Pancreas (tissue), 10 donors: Measurements from ENCODE around the gene MAP3K1. TPM values are rescaled to one million over a fixed set of nuclear protein-coding genes. Genes with fewer than 3 reads are reported as not detected.

Experiments used
- ATAC-seq, 4 donors: fragments of 200-7000 bp; cut with Tn5 transposase; one replicate each; pipeline versions ENCODE4 v1.8.0 to v1.9.1; 2020; ENCODE audit warnings: mild to moderate bottlenecking in 4 of 4, moderate library complexity in 4 of 4
- DNase-seq, 6 donors: peaks; one replicate each; pipeline ENCODE4 v3.0.0-alpha.2; 2020
- FAIRE-seq: peaks from 2 replicates; lab custom pipeline; 2012; peaks lifted over from hg19 to GRCh38; lab: Jason Lieb, UNC
- H3K27ac ChIP-seq, 4 donors: fragments of 200-600 bp; sonication (generic); 1 replicate in 3 of 4; 2 replicates in 1 of 4; pipeline versions ENCODE4 v1.5.0 to v1.8.0; 2020
- H3K27me3 ChIP-seq, 4 donors: fragments of 200-600 bp; one replicate each; pipeline ENCODE4 v1.8.0; 2021
- H3K36me3 ChIP-seq, 3 donors: fragments of 200-600 bp; sonication (generic) in 1 of 3; one replicate each; pipeline versions ENCODE4 v1.5.0 to v1.8.0; 2020 to 2021
- H3K4me1 ChIP-seq, 3 donors: fragments of 200-600 bp; one replicate each; pipeline ENCODE4 v1.8.0; 2021
- H3K4me3 ChIP-seq, 4 donors: fragments of 200-600 bp; sonication (generic) in 2 of 4; one replicate each; pipeline versions ENCODE4 v1.5.0 to v1.8.0; 2020 to 2021
- H3K9me3 ChIP-seq, 4 donors: fragments of 200-600 bp; one replicate each; pipeline ENCODE4 v1.8.0; 2021
- WGBS, 2 donors: extraction: QIAGEN DNeasy Blood & Tissue Kit; methylation state at CpG; one replicate each; pipeline ENCODE4 v1.1.7; 2013; 5-methylcytosine and 5-hydroxymethylcytosine counted together
- intact Hi-C, 3 donors: fragments of 100-400 bp; cut with DNase I; formaldehyde crosslinking; loops; one replicate each; pipeline versions ENCODE4 v1.11.1 to v1.14.2; 2022
- polyA plus RNA-seq, 2 donors: library from polyadenylated mRNA; stranded (reverse); fragments of 200-250 nt; gene quantifications; one replicate each; pipeline ENCODE4 v1.2.3, GENCODE V29; 2013
- total RNA-seq, 6 donors: library from RNA; stranded (reverse); fragmentation: NEBNext Ultra II Directional in 4 of 6; extraction: Animal tissue kit (Norgen Biotek cat#: 25700) in 4 of 6; gene quantifications; one replicate each; pipeline versions ENCODE4 v1.2.1 to v1.2.4, GENCODE V29; 2021 to 2023
- TF ChIP-seq, protein P1 (sequence below), 4 donors: fragments of 200-600 bp; sonication (generic) in 3 of 4; IDR thresholded peaks; one replicate each; pipeline versions ENCODE4 v1.5.0 to v1.8.0; 2021; ENCODE audit warnings: antibody characterized with exemption in 4 of 4
- donor health status: healthy with polysubstance abuse.
- donor health status: DM: no; HTN: no; CAD: no; lungs with moderate emphysema.
- donor health status: DM: no; HTN: no; CAD: no.
- donor health status: control.
- donor health status: control.
- donor health status: Bipolar disorder and iron deficiency.
- donor health status: DM: yes; HTN: yes; CAD: no.
- donor health status: DM: no; HTN: no; CAD: no.
- donor health status: DM: no; HTN: no; CAD: no.
- donor health status: DM: yes; HTN: yes; CAD: no.

MAP3K1 gene
- total and polyA plus RNA-seq, 8 donors: 5.4 to 28.7 (median 12.1) TPM

DNA sequence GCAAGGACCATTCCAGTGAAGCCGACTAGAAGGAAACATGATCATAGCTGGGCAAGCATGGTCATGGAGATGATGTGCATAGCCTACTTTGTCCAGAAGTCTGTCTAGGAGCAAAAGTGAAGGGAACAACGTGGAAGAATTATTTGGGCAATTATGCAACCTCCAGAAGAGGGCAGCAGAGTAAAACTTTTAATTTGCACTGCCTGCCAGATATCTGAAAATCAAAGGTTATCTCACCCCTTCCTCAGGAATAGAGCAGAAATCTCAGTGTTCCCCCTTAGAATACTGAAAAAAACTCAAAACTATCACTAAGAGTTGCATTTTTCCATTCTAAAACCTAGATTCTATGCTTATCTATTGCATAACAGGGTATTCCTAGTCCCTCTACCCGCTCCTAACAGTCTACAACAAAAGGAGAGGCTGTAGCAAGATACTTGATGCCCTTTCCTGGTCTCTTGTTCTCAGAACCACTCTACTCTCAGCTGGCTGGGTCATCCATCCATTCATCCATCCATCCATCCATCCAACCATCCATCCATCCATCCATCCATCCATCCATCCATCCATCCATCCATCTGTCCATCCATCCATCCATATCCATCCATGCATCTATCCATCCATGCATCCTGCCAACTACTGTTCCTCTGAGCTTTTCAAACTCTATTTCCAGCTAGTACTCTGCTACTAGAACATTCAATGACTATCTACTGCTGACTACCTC is 85.7 kb downstream of the MAP3K1 start:
- Histone ChIP-seq H3K36me3 (peaks cover 0 to 5% (median 0%) of the 10 kb centered on the region in 3 donors), H3K4me3 (no peak overlapping the region), H3K4me1 (no peaks in the 10 kb centered on the region), H3K27me3 (no peaks in the 10 kb centered on the region), H3K9me3 (no peaks in the 10 kb centered on the region), H3K27ac (no peak overlapping the region)
- intact Hi-C loops: loop anchor here in 2 of 3 donors (10.0 kb wide), 1 partner anchor 324 kb away; no protein-coding TSS in a partner anchor
- 32 to 35% methylated on average over 3 of the region's 3 CpGs for WGBS, 2 donors
- TF ChIP-seq, protein P1, sequence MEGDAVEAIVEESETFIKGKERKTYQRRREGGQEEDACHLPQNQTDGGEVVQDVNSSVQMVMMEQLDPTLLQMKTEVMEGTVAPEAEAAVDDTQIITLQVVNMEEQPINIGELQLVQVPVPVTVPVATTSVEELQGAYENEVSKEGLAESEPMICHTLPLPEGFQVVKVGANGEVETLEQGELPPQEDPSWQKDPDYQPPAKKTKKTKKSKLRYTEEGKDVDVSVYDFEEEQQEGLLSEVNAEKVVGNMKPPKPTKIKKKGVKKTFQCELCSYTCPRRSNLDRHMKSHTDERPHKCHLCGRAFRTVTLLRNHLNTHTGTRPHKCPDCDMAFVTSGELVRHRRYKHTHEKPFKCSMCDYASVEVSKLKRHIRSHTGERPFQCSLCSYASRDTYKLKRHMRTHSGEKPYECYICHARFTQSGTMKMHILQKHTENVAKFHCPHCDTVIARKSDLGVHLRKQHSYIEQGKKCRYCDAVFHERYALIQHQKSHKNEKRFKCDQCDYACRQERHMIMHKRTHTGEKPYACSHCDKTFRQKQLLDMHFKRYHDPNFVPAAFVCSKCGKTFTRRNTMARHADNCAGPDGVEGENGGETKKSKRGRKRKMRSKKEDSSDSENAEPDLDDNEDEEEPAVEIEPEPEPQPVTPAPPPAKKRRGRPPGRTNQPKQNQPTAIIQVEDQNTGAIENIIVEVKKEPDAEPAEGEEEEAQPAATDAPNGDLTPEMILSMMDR (IDR thresholded peaks at IDR 0.05): peak; percentile 42 to 77 (median 46)
- FAIRE-seq (no peak), ATAC-seq (peak; percentile 58 to 92 (median 87)), DNase-seq (peak in 1 of 6 donors; percentile 41)

DNA sequence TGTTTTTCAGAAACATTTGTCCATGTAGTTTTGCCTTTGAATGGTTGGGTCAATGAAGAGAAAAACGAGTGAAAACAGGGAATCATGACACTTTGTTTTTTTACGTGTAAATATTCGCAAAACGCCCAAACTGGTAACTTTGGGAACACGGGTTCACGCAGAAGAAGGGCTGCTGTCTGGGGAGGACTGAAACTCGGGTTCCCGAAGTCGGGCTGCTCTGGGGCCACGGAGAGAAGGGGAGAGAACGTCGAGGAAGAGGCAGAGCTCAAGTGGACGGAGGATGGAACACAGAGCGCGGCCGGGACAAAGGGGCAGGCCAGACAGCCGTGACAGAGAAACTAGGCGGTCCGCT is 93.6 kb downstream of the MAP3K1 start:
- peaks cover 0 to 8% (median 0%) of the 10 kb centered on the region in 3 donors for H3K4me1 ChIP-seq
- peak overlapping the region; percentile 45 to 61 (median 54) for H3K4me3 ChIP-seq
- 0 to 1% methylated on average over 19 of the region's 19 CpGs for WGBS, 2 donors
- ATAC-seq (peak; percentile 53 to 73 (median 62)), DNase-seq (peak in 2 of 6 donors; percentile 83 to 90), FAIRE-seq (no peak)
- H3K9me3 ChIP-seq: no peaks in the 10 kb centered on the region
- no peaks in the 10 kb centered on the region for H3K27me3 ChIP-seq
- H3K27ac ChIP-seq: peak overlapping the region; percentile 86 to 99 (median 98)
- no peaks in the 10 kb centered on the region for H3K36me3 ChIP-seq
- TF ChIP-seq, protein P1 (IDR thresholded peaks at IDR 0.05): no peak
- intact Hi-C loops: loop anchor here in 2 of 3 donors (10.0 kb wide), 1 partner anchor 316 kb away; no protein-coding TSS in a partner anchor

DNA sequence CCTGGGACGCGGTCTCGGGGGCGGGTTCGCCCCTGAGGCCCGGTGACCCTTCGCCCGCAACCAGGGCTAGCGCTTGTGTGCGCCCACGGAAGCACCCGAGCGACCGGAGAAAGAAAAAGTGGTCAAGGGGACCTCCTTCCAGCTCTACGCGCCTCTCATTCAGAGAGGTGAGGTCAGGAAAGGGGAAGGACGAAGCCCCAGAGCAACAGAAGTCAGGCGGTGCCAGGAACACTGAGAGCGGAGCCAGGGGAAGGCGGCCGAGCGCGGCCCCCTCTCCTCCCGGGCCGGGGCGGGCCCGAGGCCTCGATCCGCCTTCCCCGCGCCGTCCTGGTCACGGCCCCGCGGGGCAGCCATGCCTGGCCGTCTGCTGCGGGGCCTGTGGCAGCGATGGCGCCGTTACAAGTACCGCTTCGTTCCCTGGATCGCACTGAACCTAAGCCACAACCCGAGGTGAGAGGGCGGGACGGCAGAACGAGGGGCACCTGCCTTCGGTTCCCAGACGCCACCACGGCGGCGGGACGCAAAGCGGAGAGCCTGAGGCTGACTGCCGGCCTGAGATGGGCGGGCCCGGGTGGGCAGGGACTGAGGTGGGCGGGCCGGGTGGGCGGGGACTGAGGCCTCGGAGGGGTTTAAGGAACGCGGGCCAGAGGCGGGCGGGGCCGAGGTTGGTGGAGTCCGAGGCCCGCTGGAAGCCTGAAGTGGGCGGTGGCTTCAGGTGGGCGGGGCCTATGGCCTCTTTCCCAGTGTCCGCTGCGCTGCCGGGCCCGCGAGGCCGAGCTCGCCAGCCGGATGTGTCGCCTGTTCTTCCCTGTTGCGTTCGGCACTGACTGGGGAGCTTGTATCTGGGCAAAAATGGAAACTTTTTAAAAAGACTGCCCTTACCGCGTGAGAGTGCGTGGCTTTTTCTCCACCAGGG is 94.2 kb downstream of the MAP3K1 start, which contains the start of gene SETD9:
Gene SETD9 (plus strand): TSS at position 303 of the 916 bp plus-strand sequence. CDS start 50 bp downstream, at position 353.
- no peaks in the 10 kb centered on the region for H3K36me3 ChIP-seq
- H3K27me3 ChIP-seq: no peaks in the 10 kb centered on the region
- no peaks in the 10 kb centered on the region for H3K9me3 ChIP-seq
- TF ChIP-seq, protein P1 (IDR thresholded peaks at IDR 0.05): no peak
- DNase-seq: peak; percentile 98 to 100 (median 99)
- intact Hi-C loops: loop anchor here in 2 of 3 donors (10.0 kb wide), 1 partner anchor 315 kb away; no protein-coding TSS in a partner anchor
- peaks cover 0 to 8% (median 0%) of the 10 kb centered on the region in 3 donors for H3K4me1 ChIP-seq
- H3K27ac ChIP-seq: peak within 1 kb of the TSS; percentile 86 to 99 (median 98)
- peak; percentile 90 to 95 (median 91) for ATAC-seq
- no peak for FAIRE-seq
- H3K4me3 ChIP-seq: peak within 1 kb of the TSS; percentile 45 to 61 (median 54)
- WGBS, 2 donors: 0% methylated on average over 82 to 84 of the region's 84 CpGs

DNA sequence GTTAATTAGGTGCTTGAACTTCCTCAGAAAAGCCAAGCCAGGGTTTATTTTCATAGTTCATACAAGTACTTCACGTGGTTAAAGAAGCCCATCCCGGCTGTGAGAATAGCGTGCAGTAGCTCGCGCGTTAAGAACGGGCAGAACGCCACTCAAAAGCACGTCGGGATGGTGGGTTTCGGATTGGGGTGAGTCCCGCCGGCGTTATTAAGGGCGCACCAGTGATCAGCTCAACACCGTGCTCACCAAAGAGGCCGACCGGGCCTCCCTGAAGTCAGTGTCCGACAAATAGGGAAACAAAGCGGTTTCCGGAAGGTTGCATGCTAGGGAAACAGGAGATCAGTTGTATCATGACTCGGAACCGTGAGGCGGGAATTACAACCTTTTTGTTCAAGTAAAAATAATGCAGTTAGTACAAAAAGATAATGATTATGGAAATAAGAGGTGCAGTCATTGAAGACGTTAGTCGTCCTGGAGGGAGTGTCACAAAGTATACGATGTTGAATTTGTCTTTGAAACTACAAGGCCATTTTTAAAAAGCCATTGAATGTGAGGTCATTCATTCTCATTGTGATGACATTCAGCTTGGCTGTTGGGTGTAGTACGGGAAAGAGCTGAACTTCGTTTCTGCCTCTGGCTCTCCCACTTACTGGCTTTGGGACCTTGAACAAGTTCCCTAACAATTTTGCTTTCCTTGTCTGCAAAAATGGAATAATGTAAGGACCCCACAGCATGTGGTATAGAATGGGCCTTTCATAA is 95.0 kb downstream of the MAP3K1 start:
- Histone ChIP-seq H3K27me3 (no peaks in the 10 kb centered on the region), H3K9me3 (no peaks in the 10 kb centered on the region), H3K27ac (peak overlapping the region; percentile 86 to 99 (median 98)), H3K36me3 (no peaks in the 10 kb centered on the region), H3K4me1 (peaks cover 0 to 8% (median 0%) of the 10 kb centered on the region in 3 donors), H3K4me3 (peak overlapping the region; percentile 38 to 61 (median 52))
- WGBS, 2 donors: 1% methylated on average over 29 of the region's 29 CpGs
- ATAC-seq (peak; percentile 11 to 27 (median 19)), DNase-seq (peak in 5 of 6 donors; percentile 44 to 69 (median 56)), FAIRE-seq (no peak)
- intact Hi-C loops: no loop called here
- TF ChIP-seq, protein P1 (IDR thresholded peaks at IDR 0.05): no peak
